ENCODE data around the gene INAFM1. TPM values are rescaled to one million over a fixed set of nuclear protein-coding genes. Genes with fewer than 3 reads are reported as not detected.

INAFM1 gene
- 7.8 and 10.1 TPM in 2 replicates for total RNA-seq

DNA sequence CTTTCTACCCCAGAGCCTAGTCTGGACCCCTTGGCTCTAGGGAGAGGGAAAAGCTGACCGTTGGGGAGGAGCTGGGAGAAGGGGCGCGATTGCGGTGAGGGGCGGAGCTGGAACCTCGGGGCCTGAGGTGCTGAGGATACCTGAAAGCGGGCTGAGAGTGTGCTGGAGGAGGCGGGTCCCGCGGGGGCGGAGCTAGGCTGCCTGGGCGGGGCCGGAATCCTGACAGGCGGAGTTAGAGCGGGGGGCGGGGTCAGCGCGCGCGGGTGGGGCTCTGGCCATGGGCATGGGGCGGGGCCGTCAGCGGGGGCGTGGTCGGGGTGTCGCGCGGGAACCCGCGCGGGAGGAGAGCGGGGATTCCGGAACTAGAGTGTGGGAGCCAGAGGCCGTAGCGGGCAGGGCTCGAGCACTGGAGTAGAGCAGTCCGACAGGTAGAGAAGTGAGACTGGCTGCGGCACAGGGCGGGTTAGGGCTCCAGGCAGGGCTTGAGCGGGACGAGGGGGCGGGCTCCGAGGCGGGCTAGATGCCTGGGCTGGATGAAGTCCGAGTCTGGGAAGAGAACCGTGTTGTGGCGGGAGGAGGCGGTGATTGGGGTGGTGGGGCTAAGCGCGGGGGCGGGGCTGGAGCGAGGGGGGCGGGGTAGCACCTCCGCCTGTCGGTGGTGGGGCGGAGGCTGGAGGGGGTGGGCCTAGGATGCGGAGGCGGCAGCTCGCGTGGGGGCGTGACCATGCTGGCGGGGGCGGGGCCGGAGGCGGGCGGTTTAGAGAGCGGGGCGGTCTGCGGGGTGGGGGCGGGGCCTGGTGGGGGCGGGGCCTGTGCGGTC lies at the start of gene INAFM1:
Gene INAFM1 (plus strand): TSS at position 815 of the 820 bp plus-strand sequence. CDS start 35 bp downstream, outside the sequence.

GRCh38 chr19:47230921-47231214 lies 43.8 kb upstream of the INAFM1 start, which contains the start of gene BBC3:
BBC3 (minus strand) TSS chr19:47231199; CDS start chr19:47228431, 2,768 bp downstream.

GRCh38 chr19:47255879-47256692 lies 18.6 kb upstream of the INAFM1 start, which contains the start of gene CCDC9:
CCDC9 (plus strand) TSS chr19:47256525; CDS start chr19:47258401, 1,876 bp downstream.

GRCh38 chr19:47309608-47310007 lies 34.9 kb downstream of the INAFM1 start, which contains the start of gene C5AR1:
C5AR1 (plus strand) TSS chr19:47309861; CDS start chr19:47309896, 35 bp downstream.

Other genes starting within 250 kb of the INAFM1 start
- gene TMEM160, start 226.3 kb upstream of the INAFM1 start, total RNA-seq = 28.3 and 55.8 TPM in 2 replicates
- gene ZC3H4, start 161.1 kb upstream of the INAFM1 start, total RNA-seq = 13.5 and 18.1 TPM in 2 replicates
- 177 and 236 TPM in 2 replicates for gene SAE1, start 144.1 kb upstream of the INAFM1 start, total RNA-seq
- gene BBC3, start 43.7 kb upstream of the INAFM1 start, total RNA-seq = 16.7 and 19.9 TPM in 2 replicates
- gene CCDC9, start 18.4 kb upstream of the INAFM1 start, total RNA-seq = 13.1 and 25.7 TPM in 2 replicates
- gene C5AR1, start 35.0 kb downstream of the INAFM1 start, total RNA-seq = not detected in 2 replicates
- gene C5AR2, start 57.3 kb downstream of the INAFM1 start, total RNA-seq = 0.18 TPM in 1 of 2 replicates, not detected in the other
- 10.6 and 13.8 TPM in 2 replicates for gene DHX34, start 74.4 kb downstream of the INAFM1 start, total RNA-seq
- 40.8 and 44.7 TPM in 2 replicates for gene MEIS3, start 144.6 kb downstream of the INAFM1 start, total RNA-seq
- gene SLC8A2, start 197.0 kb downstream of the INAFM1 start, total RNA-seq = not detected in 2 replicates
- gene KPTN, start 209.3 kb downstream of the INAFM1 start, total RNA-seq = 5.5 and 8.1 TPM in 2 replicates
- gene NAPA, start 240.2 kb downstream of the INAFM1 start, total RNA-seq = 133 and 153 TPM in 2 replicates

Measured in myometrial cell (primary cell).